AG08395 (cell line): Measurements from ENCODE around the gene NCOA7.
A peak's percentile ranks its signal among the peaks of the same experiment; 100 is the strongest.

ENCODE experiments used
- DNase-seq: peaks from one replicate; pipeline ENCODE4 v3.0.0; 2012; ENCODE audit warnings: mixed read lengths, low spot score

Gene NCOA7, protein sequence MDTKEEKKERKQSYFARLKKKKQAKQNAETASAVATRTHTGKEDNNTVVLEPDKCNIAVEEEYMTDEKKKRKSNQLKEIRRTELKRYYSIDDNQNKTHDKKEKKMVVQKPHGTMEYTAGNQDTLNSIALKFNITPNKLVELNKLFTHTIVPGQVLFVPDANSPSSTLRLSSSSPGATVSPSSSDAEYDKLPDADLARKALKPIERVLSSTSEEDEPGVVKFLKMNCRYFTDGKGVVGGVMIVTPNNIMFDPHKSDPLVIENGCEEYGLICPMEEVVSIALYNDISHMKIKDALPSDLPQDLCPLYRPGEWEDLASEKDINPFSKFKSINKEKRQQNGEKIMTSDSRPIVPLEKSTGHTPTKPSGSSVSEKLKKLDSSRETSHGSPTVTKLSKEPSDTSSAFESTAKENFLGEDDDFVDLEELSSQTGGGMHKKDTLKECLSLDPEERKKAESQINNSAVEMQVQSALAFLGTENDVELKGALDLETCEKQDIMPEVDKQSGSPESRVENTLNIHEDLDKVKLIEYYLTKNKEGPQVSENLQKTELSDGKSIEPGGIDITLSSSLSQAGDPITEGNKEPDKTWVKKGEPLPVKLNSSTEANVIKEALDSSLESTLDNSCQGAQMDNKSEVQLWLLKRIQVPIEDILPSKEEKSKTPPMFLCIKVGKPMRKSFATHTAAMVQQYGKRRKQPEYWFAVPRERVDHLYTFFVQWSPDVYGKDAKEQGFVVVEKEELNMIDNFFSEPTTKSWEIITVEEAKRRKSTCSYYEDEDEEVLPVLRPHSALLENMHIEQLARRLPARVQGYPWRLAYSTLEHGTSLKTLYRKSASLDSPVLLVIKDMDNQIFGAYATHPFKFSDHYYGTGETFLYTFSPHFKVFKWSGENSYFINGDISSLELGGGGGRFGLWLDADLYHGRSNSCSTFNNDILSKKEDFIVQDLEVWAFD

GRCh38 chr6:125790358-125791150 lies at the start of gene NCOA7:
Gene NCOA7 (plus strand): TSS chr6:125790960. CDS start chr6:125815355, 24,395 bp downstream.
- peak; percentile 80 for DNase-seq

- no peak for DNase-seq
Observed at GRCh38 chr6:125741336-125741735, 49.4 kb upstream of the NCOA7 start.

GRCh38 chr6:125742024-125742423 lies 48.7 kb upstream of the NCOA7 start:
- no peak for DNase-seq

- no peak for DNase-seq
Observed at GRCh38 chr6:125742464-125743120, 48.2 kb upstream of the NCOA7 start.

DNA sequence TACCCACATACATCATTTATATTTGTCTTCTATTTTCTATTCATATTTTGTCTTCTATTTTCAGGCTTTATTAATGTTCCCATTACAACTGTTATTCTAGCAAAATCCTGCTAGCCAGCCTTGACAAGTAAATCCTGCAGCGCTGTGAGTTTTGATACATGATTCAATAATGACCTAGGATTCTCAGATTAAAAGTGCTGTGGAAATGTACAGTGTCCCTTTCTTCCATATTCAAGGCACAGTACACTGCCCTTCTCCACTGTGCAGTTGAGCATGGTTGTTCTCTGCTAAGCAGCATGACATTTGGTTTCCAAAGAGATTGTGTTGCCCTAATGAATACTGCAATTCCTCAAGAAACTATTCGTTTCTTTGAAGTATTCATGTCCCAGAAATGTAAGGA lies 47.2 kb upstream of the NCOA7 start:
- DNase-seq: no peak

DNA sequence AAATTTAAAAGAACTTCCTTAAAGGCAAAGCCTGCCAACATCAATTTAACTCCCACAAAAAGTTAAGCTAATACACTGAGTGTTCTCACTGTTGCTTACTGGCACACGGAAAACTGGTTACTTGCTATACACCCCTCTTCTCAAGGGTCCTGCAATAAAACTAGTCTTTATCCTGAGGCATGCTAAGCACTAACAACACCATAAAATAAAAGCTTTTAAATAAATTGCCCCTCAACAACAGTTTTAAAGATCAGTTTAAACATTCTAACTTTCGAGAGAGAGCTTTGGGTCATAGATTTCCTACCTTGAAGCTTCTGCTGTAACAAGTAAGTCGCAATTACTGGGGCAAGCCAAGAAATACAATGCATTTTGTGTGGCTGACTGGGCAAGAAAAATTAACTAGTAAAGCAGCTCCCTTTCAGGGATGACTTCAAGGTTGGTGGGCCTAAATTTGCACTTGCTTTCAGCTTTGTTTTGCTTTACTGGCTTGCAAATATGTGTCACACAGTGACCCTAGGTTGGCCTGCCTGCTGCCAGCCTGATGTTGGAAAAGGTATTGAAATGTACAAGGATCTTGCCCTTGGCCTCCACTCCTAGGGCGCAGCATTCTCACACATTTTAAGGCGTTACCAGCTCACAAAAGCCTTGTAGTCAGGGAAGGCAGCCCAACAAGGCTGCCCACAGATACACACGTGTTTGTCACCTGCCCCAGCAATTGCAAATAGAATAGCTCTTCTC lies 45.3 kb upstream of the NCOA7 start:
- no peak for DNase-seq

- DNase-seq: no peak
Observed at GRCh38 chr6:125746019-125746414, 44.7 kb upstream of the NCOA7 start.

DNA sequence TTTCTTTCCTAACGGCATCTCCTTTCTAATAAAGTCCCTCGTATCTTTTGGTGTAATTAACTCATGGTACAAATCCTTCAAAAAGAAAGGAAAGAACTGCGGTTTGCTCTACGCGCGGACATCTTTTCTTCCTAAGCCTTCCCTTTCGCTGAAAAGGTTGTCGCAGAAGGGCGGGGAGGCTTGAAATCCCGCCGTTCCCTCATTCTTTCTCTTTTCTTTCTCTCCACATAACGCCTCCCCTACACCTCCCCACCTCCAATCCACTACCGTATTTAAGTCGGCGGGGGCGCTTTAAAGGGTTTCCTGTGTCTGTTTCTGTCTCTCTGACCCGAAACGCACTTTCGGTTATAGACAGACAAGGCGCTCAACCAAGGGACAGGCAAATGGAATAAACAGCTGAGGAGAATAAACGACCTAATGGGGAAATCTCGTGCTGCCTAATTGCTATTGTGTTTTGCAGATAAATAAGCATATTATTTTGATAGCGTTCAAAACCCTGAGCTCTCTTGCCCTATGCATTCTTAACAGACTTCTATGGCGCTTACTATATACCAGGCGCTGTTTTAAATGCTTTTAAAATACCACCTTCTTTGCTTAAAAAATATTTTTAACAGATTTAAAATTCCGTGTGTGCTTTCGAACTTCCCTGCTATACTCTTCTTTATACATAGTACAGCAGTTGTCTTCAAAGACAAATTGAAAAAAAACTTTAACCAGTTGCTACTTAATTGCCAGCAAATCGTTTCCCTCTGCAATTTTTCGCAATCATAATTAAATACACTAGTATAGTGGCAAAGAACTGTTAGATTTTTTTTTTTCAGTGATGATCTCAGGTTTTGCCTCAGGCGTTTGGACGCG lies 43.8 kb upstream of the NCOA7 start:
- DNase-seq: peak; percentile 4

- peak; percentile 6 for DNase-seq
Observed at GRCh38 chr6:125747589-125748405, 43.0 kb upstream of the NCOA7 start.

GRCh38 chr6:125748406-125749172 lies 42.2 kb upstream of the NCOA7 start:
- no peak for DNase-seq

DNA sequence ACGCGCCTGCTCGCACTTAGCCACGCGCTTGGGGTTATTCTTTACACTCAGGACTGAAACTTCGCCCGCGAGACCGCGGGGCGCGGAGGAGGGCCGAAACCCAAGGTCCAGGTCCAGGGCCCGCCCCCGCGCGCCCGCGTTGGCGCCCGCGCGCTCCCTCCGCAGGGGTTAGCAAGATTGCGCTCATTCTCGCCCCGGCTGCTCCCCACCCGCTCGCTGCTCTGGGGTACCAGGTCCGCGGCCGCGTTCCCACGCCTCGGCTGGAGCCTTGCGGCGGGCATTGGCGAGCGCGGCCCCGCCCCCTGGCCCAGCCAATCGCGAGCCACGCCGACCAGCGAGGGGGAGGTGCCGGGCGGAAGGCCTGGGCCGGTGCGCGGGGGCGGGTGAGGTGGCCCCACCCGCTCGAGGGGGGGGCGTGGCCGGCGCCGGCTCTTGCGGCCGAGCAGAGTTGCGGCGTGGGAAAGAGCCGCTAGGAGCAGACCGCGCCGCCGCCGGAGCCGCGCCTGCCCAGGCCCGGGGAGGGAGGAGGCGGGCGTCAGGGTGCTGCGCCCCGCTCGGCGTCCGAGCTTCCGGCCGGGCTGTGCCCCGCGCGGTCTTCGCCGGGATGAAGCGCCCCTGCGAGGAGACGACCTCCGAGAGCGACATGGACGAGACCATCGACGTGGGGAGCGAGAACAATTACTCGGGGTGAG lies 41.4 kb upstream of the NCOA7 start, which contains the start of gene HEY2:
TSS of gene HEY2 (plus strand) at position 460 of the 692 bp plus-strand sequence. CDS start at position 605, 145 bp downstream.
- peak; percentile 97 for DNase-seq

GRCh38 chr6:125749865-125750691 lies 40.7 kb upstream of the NCOA7 start:
- no peak for DNase-seq

DNA sequence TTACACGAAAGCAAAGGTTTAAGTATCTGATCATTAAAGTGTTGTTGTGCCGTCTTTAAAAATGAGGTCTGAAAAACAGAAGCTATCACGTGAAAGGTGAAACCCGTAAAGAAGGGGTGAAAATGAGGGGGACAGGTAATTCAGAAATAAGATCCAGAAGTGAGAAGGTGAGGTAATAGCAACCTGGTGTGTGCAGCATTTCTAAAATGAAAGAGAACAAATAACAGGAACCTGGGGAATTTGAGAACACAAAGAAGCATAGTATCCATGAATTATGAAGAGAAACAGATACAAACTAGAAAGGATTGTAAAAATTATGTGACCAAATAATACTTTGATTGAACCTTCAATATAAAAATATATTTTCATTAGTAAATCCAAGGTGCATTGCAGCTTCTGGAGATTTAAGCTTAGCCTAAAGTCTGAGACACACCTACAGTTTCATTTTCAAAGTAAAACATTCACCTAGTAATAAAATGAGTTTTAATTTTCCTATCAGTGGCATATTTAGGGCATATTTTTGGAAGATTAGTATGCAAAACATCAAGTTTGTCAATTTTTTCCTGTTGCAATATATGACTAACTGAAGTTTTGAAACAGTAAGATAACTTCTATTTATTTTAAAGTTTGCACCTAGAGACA lies 39.9 kb upstream of the NCOA7 start:
- no peak for DNase-seq

DNA sequence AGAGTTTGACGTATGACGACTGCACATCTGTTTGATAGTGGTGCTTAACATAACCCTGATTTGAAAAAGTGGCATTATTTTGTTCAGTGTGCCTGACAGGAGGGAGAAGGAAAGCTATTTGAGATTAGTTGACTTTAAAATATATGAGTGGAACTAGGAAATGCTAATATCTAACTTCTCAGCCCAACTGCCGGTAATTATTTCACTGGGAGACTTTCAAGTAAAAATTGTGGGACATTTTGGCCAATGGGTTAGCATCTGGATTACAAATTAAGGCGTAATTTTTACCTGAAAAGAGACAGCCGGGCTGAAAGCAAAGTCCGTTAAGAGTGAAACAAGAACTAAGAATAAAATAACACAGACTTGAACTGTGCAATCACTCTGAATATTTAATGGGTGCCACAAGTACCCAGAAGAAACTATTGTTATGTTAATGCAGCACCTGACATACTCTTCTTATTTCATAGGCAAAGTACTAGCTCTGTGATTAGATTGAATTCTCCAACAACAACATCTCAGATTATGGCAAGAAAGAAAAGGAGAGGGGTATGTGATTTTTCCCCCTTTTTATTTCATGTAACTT lies 39.3 kb upstream of the NCOA7 start:
- no peak for DNase-seq

- no peak for DNase-seq
Observed at GRCh38 chr6:125752773-125753172, 38.0 kb upstream of the NCOA7 start.
